Heart right ventricle (tissue), 16 donors: ENCODE measurements around the gene RGL4. TPM values are rescaled to one million over a fixed set of nuclear protein-coding genes. Genes with fewer than 3 reads are reported as not detected.

Experiments
- ATAC-seq, 8 donors: fragments of 200-7000 bp; cut with Tn5 transposase; one replicate each; pipeline ENCODE4 v1.9.1; 2020; ENCODE audit warnings: mild to moderate bottlenecking in 8 of 8, moderate library complexity in 8 of 8, moderate number of reproducible peaks in 1 of 8
- DNase-seq, 2 donors: peaks; one replicate each; pipeline ENCODE4 v3.0.0-alpha.2; 2020
- H3K27ac ChIP-seq, 10 donors: fragments of 200-600 bp; sonication (generic) in 2 of 10; one replicate each; pipeline versions ENCODE4 v1.5.0 to v1.8.0; 2020 to 2022; ENCODE audit warnings: mild to moderate bottlenecking in 3 of 10
- H3K27me3 ChIP-seq, 7 donors: fragments of 200-600 bp; one replicate each; pipeline ENCODE4 v1.8.0; 2021 to 2022; ENCODE audit warnings: mild to moderate bottlenecking in 2 of 7
- H3K36me3 ChIP-seq, 9 donors: fragments of 200-600 bp; sonication (generic) in 1 of 9; one replicate each; pipeline versions ENCODE4 v1.5.0 to v1.8.0; 2020 to 2022; ENCODE audit warnings: mild to moderate bottlenecking in 2 of 9
- H3K4me1 ChIP-seq, 9 donors: fragments of 200-600 bp; sonication (generic) in 1 of 9; one replicate each; pipeline versions ENCODE4 v1.5.0 to v1.8.0; 2020 to 2022; ENCODE audit warnings: mild to moderate bottlenecking in 4 of 9
- H3K4me3 ChIP-seq, 10 donors: fragments of 200-600 bp; sonication (generic) in 2 of 10; one replicate each; pipeline versions ENCODE4 v1.5.0 to v1.8.0; 2020 to 2022; ENCODE audit warnings: mild to moderate bottlenecking in 7 of 10, moderate library complexity in 2 of 10
- H3K9me3 ChIP-seq, 11 donors: fragments of 200-600 bp in 10 of 11; sonication (generic) in 2 of 11; one replicate each; pipeline versions ENCODE4 v1.5.0 to v1.8.0; 2013 to 2022; ENCODE audit warnings: mild to moderate bottlenecking in 2 of 11, control low read depth in 1 of 11, moderate library complexity in 1 of 11
- WGBS, 2 donors: extraction: QIAGEN DNeasy Blood & Tissue Kit; methylation state at CpG; one replicate each; pipeline ENCODE4 v1.1.7; 2013; ENCODE audit warnings: inconsistent platforms in 1 of 2; 5-methylcytosine and 5-hydroxymethylcytosine counted together
- intact Hi-C, 10 donors: fragments of 100-400 bp; cut with DNase I; formaldehyde crosslinking; loops; one replicate each; pipeline versions ENCODE4 v1.11.1 to v1.14.2; 2022
- polyA plus RNA-seq, 2 donors: library from polyadenylated mRNA; stranded (reverse); fragments of 200-250 nt; gene quantifications; one replicate each; pipeline ENCODE4 v1.2.3, GENCODE V29; 2013
- total RNA-seq, 10 donors: library from RNA; stranded (reverse); fragmentation: NEBNext Ultra II Directional in 3 of 10; extraction: Animal tissue kit (Norgen Biotek cat#: 25700) in 3 of 10; gene quantifications; one replicate each; pipeline versions ENCODE4 v1.2.1 to v1.2.4, GENCODE V29; 2021 to 2023
- TF ChIP-seq, protein P1 (sequence below), 9 donors: fragments of 200-600 bp; sonication (generic) in 2 of 9; IDR thresholded peaks; one replicate each; pipeline versions ENCODE4 v1.5.0 to v1.8.0; 2021 to 2022; ENCODE audit warnings: antibody characterized with exemption in 9 of 9, mild to moderate bottlenecking in 5 of 9, moderate library complexity in 1 of 9
- donor health status: Arrhythmogenic right ventricular cardiomyopathy.
- donor health status: ischemic (EF 13 %, LVEDD 7.1; RV severe dilation, severe dysfunction).
- donor health status: healthy with polysubstance abuse.
- donor health status: DM: no; HTN: yes; CAD: no.
- donor health status: DM: no; HTN: no; CAD: no.
- donor health status: ischemic (EF 25% LVEDD 6.9; RV normal size, moderate dysfunction).
- donor health status: ischemic (EF 25% LVEDD 5.7; RV mildly dilated, moderate dysfunction).
- donor health status: healthy.
- donor health status: DM: yes; HTN: yes; CAD: no.
- donor health status: Ischemic cardiomyopathy.
- donor health status: ischemic (EF 35%, LVEDD 5.7; RV mildly dilated, moderate dysfunction).
- donor health status: nonischemic (EF 11% LVEDD 7.7; RV severe dilation, severe dysfunction).
- donor health status: DM: yes; HTN: yes; CAD: no.
- donor health status: PGD.
- donor health status: ischemic (EF 29% LVEDD 5.4; RV normal size, mild dysfunction).
- donor health status: nonischemic (EF 23%, LVEDD 6.1; RV moderate dilation, normal function).

The RGL4 gene
- total and polyA plus RNA-seq, 12 donors, result 0.23 to 1.6 (median 0.44) TPM; not detected in 8

GRCh38 chr22:23715806-23716375 is 25.1 kb downstream of the RGL4 start:
- H3K27ac ChIP-seq, result peak overlapping the region in 2 of 10 donors; percentile 41 to 59
- intact Hi-C loops, result loop anchor here in 1 of 10 donors (2.0 kb wide), 1 partner anchor 35 kb away; the partner anchor contains the start of gene ZNF70

DNA sequence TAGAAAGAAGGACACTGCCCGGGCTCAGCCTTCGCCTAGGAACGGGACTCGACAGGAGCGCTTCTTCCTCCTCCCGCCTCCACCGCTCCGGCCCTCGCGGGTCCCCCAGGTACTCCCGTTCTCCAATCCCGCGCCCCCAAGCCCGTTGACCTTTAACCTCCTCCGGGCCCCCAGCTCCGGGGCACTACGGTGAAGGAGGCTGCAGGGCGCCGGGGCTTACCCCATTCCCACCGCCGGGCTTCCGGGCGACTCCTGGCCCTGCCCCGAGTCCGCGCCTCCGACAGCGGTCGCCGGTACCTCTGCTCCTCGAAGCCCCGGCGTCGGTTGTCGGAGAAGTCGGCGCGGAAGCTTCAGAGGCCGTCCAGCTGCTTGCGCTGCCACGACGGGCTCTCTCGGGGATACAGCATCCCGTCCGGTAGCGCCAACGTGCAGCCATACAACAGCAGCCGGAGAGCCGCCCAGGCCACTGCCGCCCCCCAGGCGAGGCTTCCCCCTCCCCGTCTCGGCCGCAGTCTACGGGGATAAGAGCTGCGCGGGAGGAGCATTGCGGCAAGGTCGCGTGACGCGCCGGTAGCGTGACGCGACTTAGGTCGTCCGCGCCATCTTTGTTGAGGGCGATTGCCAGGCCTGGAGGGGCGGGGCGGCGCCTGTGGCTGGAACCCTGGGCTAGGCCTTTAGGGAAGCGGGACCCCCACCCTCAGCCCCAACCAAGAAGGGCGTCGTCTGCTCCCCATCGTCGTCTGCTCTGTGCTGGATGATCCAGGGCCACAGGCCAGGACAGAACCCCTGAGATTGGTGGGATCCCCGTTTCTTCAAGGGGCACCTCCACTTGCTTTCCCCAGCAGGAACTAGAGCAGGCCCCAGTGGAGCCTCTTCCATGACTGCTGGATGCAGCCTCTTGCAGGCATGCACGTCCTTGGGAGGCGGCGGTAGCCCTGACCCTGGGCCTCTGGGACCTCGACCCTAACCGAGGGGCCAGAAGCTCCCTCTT is 26.3 kb downstream of the RGL4 start:
- Histone ChIP-seq H3K27ac (peak overlapping the region; percentile 23 to 84 (median 68)), H3K36me3 (peaks cover 0 to 30% (median 6%) of the 10 kb centered on the region in 9 donors), H3K4me3 (peak overlapping the region; percentile 54 to 91 (median 78)), H3K4me1 (peaks cover 0 to 22% (median 13%) of the 10 kb centered on the region in 9 donors), H3K27me3 (no peaks in the 10 kb centered on the region), H3K9me3 (no peaks in the 10 kb centered on the region)
- peak; percentile 93 to 98 (median 97) for ATAC-seq
- intact Hi-C loops, result loop anchor here in 1 of 10 donors (2.0 kb wide), 1 partner anchor 34 kb away; the partner anchor contains the start of gene ZNF70
- DNase-seq, result peak; percentile 85 to 90
- WGBS, 2 donors, result 5% methylated on average over 84 of the region's 84 CpGs
- TF ChIP-seq, protein P1, sequence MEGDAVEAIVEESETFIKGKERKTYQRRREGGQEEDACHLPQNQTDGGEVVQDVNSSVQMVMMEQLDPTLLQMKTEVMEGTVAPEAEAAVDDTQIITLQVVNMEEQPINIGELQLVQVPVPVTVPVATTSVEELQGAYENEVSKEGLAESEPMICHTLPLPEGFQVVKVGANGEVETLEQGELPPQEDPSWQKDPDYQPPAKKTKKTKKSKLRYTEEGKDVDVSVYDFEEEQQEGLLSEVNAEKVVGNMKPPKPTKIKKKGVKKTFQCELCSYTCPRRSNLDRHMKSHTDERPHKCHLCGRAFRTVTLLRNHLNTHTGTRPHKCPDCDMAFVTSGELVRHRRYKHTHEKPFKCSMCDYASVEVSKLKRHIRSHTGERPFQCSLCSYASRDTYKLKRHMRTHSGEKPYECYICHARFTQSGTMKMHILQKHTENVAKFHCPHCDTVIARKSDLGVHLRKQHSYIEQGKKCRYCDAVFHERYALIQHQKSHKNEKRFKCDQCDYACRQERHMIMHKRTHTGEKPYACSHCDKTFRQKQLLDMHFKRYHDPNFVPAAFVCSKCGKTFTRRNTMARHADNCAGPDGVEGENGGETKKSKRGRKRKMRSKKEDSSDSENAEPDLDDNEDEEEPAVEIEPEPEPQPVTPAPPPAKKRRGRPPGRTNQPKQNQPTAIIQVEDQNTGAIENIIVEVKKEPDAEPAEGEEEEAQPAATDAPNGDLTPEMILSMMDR (IDR thresholded peaks at IDR 0.05), result peak in 1 of 9 donors; percentile 5

More at GRCh38 chr22:23715806-23716375, 25.1 kb downstream of the RGL4 start:
- H3K4me3 ChIP-seq, result peak overlapping the region in 9 of 10 donors; percentile 69 to 91 (median 78)
- no peak for DNase-seq
- peaks cover 0 to 42% (median 7%) of the 10 kb centered on the region in 9 donors for H3K36me3 ChIP-seq
- no peaks in the 10 kb centered on the region for H3K27me3 ChIP-seq
- H3K4me1 ChIP-seq, result peaks cover 0 to 22% (median 13%) of the 10 kb centered on the region in 9 donors
- no peaks in the 10 kb centered on the region for H3K9me3 ChIP-seq
- no peak for ATAC-seq
- 71 to 74% methylated on average over 18 of the region's 18 CpGs for WGBS, 2 donors
- TF ChIP-seq, protein P1 (IDR thresholded peaks at IDR 0.05), result no peak

DNA sequence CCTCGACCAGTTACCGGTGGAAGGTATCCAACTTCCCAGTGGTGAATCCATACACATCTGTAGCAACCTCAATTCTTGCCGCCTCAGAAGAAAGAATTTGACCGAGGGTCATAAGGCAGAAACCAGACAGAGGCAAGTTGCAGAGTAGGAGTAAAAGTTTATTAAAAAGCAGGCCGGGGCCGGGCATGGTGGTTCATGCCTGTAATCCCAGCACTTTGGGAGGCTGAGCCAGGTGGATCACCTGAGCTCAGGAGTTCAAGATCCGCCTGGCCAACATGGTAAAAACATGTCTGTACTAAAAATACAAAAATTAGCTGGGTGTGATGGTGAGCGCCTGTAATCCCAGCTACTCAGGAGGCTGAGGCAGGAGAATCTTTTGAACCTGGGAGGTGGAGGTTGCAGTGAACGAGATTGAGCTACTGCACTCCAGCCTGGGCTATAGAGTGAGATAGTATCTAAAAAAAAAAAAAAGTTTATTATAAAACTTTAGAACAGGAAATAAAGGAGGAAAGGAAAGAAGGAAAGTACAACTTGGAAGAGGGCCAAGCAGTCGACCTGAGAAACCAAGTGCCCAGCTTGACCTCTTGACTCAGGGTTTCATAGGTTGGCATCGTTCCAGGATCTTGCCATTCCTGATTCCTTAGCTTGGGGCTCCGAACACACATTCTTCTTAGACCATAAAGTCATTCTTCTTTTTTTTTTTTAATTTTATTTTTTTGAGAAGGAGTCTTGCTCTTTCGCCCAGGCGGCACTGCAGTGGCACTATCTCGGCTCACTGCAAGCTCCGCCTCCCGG is 27.8 kb downstream of the RGL4 start:
- Histone ChIP-seq H3K27me3 (no peaks in the 10 kb centered on the region), H3K36me3 (peaks cover 0 to 15% (median 0%) of the 10 kb centered on the region in 9 donors), H3K4me1 (peaks cover 0 to 22% (median 13%) of the 10 kb centered on the region in 9 donors), H3K4me3 (no peak overlapping the region), H3K9me3 (no peaks in the 10 kb centered on the region), H3K27ac (no peak overlapping the region)
- ATAC-seq (no peak), DNase-seq (no peak)
- 90 to 91% methylated on average over 17 of the region's 17 CpGs for WGBS, 2 donors
- intact Hi-C loops, result no loop called here
- TF ChIP-seq, protein P1 (IDR thresholded peaks at IDR 0.05), result no peak
